Measurements from ENCODE around the gene VAMP3. TPM values are rescaled to one million over a fixed set of nuclear protein-coding genes. Genes with fewer than 3 reads are reported as not detected.

Gene VAMP3, protein sequence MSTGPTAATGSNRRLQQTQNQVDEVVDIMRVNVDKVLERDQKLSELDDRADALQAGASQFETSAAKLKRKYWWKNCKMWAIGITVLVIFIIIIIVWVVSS
- total RNA-seq: 122 and 149 TPM in 2 replicates

- DNase-seq: peak; percentile 86
These were observed at the start of gene VAMP3 for GRCh38 chr1:7770997-7771822. Gene VAMP3, plus strand, starts transcription at chr1:7771296. Its CDS starts 88 bp downstream, at chr1:7771384.

- no peak for DNase-seq
These were observed 49.0 kb upstream of the VAMP3 start for GRCh38 chr1:7721940-7722669.

GRCh38 chr1:7722670-7723012 lies 48.5 kb upstream of the VAMP3 start:
- no peak for DNase-seq

DNA sequence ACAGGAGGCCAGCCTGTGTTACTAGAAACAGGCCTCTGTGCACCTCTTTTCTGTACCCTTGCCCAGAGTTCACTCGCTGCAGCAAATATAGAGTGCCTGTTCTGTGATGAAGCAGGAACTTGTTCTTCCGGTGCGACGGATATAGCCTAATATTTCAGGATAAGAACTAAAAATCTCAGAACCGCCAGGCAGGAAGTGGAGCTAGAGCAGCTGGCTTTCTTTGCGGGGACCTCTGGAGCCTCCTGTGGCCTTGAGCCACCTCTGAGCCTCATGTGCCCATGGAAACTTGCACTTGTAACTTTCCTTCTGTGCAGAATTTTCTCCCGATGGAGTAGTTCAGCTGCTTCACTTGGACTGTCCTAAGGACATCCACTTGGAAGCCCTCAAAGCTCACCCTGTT lies 44.5 kb upstream of the VAMP3 start:
- peak; percentile 51 for DNase-seq

DNA sequence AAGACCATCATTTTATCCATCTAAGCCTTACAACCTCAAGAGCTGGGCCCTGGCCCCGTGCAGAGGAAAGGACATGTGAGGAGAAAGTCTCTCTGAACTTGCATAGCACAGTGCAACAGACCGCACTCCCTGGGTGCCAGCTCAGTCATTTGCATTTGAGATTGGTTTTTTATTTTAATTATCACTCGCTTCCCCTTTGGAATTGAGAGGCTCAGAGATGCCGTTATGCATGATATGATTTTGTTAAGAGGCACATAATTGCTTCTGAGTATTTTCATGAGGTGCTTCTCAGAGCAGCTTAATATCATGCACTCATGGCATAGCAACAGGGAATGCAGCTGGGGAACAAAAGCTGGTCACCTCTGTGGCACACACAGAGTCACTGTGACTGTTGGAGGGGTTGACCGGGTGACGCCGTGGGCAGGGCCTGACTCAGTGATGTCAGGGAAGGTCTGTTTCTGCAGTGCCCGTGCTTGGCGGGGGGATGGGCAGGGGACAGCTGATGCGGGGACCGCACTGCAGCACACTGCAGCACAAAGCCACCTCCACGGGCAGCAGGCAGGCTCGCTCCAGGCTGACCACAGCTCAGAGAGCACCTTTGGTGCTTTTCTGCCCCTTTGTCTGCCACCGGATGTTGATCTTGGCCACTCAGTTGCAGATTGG lies 43.2 kb upstream of the VAMP3 start:
- DNase-seq: no peak

DNA sequence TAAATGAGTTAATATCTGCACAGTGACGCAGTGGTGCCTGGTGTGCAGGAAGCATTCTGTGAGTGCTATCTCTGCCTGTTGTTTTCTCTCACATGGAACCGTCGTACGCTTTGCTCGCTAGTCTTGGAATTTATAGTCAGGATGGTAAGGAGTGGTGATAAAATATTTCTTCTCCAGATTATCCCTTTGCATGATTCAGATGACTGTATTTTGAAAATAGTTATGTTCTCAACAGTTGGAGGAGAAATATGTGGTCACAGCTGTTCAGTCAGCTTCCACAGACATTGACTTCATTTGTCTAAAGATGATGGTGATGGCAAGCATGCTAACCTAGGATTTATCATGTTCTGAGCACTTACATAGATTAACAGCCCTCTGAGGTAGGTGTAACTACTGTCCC lies 41.3 kb upstream of the VAMP3 start:
- DNase-seq: no peak

GRCh38 chr1:7732331-7732730 lies 38.8 kb upstream of the VAMP3 start:
- DNase-seq: no peak

DNA sequence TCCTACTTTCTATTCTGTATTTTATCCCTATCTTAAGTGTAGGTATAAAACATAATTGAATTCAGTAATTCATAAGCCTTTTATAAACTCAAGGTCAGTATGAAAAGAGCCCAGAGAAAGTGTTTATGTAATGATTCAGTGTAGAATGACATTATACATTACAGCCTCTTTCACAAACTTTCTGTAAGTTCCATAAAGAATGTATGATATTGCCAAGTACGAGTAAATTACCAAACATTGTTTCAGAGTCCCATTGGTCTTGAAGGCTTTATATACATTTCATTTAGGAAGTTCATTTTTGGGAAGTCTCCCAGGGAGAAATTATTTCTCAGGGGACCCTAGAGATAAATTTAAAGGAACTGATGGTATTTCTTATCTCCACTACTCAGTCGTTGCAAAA lies 37.8 kb upstream of the VAMP3 start:
- DNase-seq: no peak

GRCh38 chr1:7738044-7738443 lies 33.1 kb upstream of the VAMP3 start:
- DNase-seq: no peak

GRCh38 chr1:7743346-7743745 lies 27.8 kb upstream of the VAMP3 start:
- DNase-seq: no peak

DNA sequence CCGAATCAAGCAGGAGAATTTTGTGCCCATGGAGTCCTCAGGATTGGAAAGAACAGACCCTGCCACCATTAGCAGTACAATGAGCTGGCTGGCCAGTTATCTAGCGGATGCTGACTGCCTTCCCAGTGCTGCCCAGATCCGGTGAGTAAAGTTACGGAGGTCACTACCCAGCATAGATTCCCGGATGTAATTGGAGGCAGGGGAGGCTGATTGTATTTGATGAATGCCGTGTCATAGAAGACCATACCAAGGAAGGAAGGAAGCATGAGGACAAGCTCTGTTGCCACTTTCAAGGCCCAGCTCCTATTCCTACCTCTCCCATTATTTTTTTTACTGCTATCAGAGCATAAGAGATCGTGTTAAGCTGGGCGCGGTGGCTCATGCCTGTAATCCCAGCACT lies 26.2 kb upstream of the VAMP3 start:
- peak; percentile 83 for DNase-seq

- no peak for DNase-seq
These were observed 25.3 kb upstream of the VAMP3 start for GRCh38 chr1:7745783-7746182.

DNA sequence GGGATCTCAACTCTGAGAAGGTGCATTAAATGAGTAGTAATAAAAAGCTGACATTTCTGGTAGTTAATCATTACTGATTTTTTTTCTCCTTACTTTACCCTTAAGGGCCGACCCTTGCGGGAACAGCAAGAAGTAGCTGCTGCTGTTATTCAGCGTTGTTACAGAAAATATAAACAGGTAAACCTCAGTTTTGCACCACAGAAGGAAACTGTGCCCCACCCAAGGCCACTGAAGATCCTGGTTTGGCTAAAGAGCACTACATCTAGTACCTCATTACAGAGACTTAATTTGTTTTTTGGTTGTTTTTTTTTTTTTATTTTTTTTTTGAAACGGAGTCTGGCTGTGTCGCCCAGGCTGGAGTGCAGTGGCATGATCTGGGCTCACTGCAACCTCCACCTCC lies 23.5 kb upstream of the VAMP3 start:
- DNase-seq: no peak

DNA sequence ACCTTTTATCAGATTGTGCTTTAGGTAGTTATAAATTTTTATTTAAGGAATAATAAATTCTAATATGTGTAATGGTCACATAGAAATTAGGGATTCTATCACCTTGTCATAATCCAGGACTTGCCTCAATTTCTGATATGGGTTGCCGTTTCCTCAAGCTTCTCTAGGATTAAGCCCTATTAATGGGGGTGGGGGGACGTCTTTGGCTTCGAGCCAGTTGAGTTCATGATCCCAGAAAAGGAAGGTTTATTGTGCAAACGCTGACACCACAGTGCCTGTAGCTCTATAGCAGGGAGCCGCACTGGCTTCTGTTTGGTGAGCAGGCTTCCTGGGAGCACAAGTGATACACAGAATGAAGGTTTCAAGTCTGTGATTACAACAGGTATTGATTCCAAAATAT lies 22.0 kb upstream of the VAMP3 start:
- no peak for DNase-seq

DNA sequence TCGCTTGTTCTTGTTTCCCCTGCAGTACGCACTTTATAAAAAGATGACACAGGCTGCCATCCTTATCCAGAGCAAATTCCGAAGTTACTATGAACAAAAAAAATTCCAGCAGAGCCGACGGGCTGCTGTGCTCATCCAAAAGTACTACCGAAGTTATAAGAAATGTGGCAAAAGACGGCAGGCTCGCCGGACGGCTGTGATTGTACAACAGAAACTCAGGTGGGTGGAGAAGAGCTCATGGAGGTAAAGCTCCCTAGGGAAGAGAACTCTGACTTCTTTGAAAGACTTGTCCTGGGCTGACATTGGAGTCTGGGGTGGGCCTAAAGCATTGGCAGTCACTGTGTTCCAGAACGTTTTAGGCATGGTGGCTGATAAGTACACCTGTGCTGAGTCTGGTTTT lies 19.9 kb upstream of the VAMP3 start:
- DNase-seq: no peak

DNA sequence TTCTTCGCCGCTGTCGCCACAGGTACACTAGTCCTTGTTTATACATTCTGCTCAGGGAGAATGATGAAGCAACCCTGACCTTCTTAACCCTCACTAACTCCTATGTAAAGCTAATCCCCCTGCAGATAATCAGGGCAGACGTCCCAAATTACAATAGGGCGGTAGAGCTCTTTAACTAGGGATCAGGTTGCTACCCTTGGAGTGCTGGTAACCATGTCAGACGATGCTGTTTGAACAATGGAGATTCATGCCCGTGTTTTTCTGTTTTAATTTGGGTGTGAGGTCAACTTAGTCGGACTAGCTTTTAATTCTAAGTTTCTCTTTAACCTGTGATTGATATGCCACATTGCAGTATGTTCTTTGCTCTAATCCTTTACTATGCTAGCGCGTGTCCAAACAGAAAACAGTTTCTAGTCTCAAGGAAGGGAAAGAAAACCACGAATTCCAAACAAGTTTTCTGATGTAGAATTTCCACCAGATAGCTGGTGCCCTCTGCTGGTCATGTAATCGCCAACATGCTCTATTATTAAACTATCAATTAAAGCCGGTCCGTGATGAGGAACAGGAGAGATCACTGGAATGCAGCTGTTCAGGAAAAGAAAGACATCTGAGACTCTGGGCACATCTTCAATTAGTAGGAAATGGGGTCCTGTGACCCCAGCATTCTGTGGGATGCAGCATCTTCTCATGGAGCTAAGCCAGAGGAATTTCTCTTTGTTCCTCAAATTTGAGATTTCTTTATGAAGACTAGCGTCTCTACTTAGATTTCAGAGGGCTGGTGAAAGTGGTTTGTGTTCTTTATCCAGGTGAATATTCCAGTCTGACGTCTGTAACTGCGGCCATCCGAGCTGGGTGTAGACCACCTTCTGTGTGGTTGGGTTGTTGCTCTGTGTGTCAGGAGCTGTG lies 18.3 kb upstream of the VAMP3 start:
- peak; percentile 82 for DNase-seq

DNA sequence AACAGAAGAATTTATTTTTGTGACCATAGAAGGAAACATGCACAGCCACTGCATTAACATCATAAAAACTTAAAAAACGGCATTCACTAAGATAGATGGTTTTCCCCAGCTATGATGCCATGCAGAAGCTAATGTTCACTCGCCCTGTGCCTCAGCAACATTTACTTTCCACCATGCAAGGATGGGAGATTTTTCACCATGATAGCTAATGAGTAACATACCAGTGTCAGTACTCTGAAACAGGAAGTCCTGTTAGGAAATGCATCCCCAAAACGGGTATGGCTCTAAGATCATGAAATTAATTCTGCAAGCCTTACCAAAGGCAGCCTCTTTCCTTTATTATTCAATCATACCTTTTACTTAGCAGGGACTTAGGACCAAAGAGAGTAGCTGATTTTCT lies 17.5 kb upstream of the VAMP3 start:
- no peak for DNase-seq

- no peak for DNase-seq
These were observed 16.9 kb upstream of the VAMP3 start for GRCh38 chr1:7754234-7754633.

DNA sequence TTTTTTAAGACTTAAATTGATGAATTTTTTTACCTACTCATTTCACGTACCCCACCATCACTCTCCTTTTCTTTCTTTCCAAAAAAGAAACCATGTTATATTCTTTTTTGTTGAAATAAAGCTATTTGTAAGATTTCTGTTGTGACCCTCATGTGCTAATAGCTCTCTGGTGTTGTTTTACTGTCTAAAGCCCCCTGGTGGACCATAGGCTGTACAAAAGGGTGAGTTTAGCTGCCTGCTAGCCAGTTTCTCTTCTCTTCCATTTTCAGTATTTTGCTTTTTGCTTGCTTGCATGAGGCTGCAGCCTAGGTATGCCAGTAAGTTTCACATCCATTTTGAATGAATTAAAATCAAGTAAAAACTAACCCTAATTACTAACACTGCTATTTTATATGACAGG lies 15.6 kb upstream of the VAMP3 start:
- peak; percentile 50 for DNase-seq

GRCh38 chr1:7760245-7760644 lies 10.9 kb upstream of the VAMP3 start:
- DNase-seq: peak; percentile 76

DNA sequence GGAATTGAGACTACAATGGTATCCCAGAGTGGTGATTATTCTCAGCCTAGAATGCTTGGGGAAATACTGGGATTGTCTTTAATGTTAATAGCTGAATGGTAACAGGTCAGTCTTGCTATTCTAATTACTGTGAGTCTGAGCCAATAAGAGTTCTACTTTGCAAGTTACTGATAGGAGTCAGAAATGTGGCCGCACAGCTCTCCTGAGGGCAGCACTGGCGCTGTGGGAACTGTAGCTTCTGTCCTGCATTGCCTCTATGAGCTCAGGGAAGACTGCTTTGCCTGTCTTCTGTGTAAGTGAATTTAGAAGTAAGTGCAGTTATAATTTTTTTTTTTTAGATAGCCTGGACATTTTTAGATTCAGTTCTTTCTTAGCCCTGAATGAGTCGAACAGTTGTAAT lies 10.0 kb upstream of the VAMP3 start:
- no peak for DNase-seq

DNA sequence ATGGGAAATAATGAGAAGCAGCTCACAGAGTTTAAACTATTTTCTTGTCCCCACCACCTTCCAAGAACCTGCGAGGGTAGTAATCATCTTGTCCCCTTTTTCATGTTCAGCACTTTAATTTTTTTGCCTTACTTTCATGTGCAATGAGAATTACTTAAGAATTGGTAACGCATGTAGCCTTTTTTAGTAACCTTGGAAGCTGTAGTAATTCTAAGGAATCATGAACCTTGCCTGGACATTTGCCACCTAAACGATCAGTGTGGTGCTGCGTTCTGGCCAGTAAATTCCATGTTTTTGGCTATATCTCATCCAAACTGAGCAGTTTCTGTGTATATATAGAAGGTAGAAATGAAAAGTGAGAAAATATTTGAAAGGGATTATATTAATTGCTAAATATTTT lies 3.9 kb upstream of the VAMP3 start:
- DNase-seq: no peak

- no peak for DNase-seq
These were observed 2.5 kb upstream of the VAMP3 start for GRCh38 chr1:7768583-7768982.
